Stimulated activated CD8-positive, alpha-beta memory T cell treated with anti-CD3 and anti-CD28 coated beads, Interleukin-15, amount 100 ng/mL, for 24 hours (primary cell): Measurements from ENCODE around the gene GFAP.

Source experiments
- DNase-seq: peaks from one replicate; pipeline ENCODE4 v3.0.0-alpha.2; 2020; ENCODE audit warnings: low read depth

GFAP gene

GRCh38 chr17:44914148-44914547 lies 1.2 kb downstream of the GFAP start:
- no peak for DNase-seq

- DNase-seq, result no peak
Observed at GRCh38 chr17:44913676-44914075, 1.6 kb downstream of the GFAP start.

GRCh38 chr17:44912763-44913544 lies 2.3 kb downstream of the GFAP start:
- no peak for DNase-seq

- no peak for DNase-seq
Observed at GRCh38 chr17:44911133-44912001, 3.9 kb downstream of the GFAP start.

GRCh38 chr17:44910231-44911106 lies 4.8 kb downstream of the GFAP start:
- DNase-seq, result no peak

- DNase-seq, result no peak
Observed at GRCh38 chr17:44909681-44910144, 5.6 kb downstream of the GFAP start.

GRCh38 chr17:44908761-44909326 lies 6.5 kb downstream of the GFAP start:
- no peak for DNase-seq

- no peak for DNase-seq
Observed at GRCh38 chr17:44907729-44908470, 7.4 kb downstream of the GFAP start.

GRCh38 chr17:44906763-44907728 lies 8.3 kb downstream of the GFAP start:
- no peak for DNase-seq

- no peak for DNase-seq
Observed at GRCh38 chr17:44906010-44906646, 9.2 kb downstream of the GFAP start.

- no peak for DNase-seq
Observed at GRCh38 chr17:44905006-44906000, 10.0 kb downstream of the GFAP start.

- DNase-seq, result no peak
Observed at GRCh38 chr17:44904001-44904984, 11.0 kb downstream of the GFAP start.

GRCh38 chr17:44903012-44903685 lies 12.2 kb downstream of the GFAP start:
- DNase-seq, result no peak

- no peak for DNase-seq
Observed at GRCh38 chr17:44902135-44902760, 13.1 kb downstream of the GFAP start.

GRCh38 chr17:44901411-44901921 lies 13.8 kb downstream of the GFAP start:
- no peak for DNase-seq

- no peak for DNase-seq
Observed at GRCh38 chr17:44900894-44901293, 14.4 kb downstream of the GFAP start.
